ELF-1 (cell line): Measurements from ENCODE around the gene SLF2.
"Not testable (repeated sequence)": the region's sequence is repeated elsewhere in the genome, so short reads cannot be mapped to it uniquely, and the experiment has no call there.

Source experiments
- DNase-seq: peaks from one replicate; pipeline ENCODE4 v3.0.0-alpha.2; 2016; ENCODE audit warnings: low read depth, low spot score

Gene SLF2

DNA sequence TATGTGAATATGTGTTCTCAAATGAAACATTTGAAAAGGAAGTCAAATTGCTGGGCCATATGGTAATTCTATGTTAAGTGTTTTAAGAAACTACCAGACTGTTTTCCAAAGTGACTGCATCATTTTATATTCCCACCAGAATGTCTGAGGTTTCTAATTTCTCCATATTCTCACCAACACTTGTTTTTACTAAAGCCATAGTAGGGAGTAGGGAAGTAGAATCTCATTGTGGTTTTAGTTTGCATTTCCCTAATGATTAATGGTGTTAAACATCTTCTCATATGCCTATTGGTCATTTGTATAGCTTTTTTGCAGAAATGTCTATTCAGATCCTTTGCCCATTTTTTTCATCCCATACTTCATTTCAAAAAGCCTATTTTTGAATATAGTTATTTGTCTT lies 47.5 kb downstream of the SLF2 start:
- DNase-seq, result no peak

DNA sequence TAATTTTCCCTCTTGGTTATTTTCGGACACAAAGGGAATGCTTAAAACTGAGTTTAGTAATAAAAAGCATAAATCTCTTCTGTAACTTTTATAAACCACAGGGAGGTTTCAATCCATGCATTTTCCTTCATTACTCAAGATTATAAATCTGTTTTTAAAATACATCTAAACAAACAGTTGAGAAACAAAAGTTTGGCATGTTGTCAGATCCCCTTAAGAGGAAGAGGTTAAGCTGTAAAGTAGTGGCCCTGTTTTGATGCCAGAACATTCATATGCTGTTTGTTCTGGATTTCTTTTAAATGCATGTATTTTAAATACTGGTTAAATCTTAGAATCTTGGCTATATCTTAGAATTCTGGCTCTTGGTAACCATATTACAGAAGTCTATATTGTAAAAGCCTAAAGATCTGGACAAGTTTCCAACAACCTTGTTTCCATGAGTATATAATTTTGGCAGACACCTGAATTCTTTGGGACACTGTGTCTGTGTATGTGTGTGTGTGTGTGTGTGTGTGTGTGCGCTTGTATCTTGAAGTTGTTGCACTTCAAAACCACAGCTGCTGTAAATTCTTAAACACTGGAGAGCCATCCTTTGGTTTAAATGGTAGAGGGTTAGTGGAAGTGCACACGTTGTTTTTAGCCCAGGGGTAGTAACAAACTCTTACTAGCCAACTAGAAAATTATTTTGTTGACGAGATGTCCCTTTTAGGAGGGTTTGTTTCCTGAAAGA lies 49.8 kb downstream of the SLF2 start:
- DNase-seq, result no peak

- DNase-seq, result no peak
These were observed 51.1 kb downstream of the SLF2 start for GRCh38 chr10:100963826-100964225.

DNA sequence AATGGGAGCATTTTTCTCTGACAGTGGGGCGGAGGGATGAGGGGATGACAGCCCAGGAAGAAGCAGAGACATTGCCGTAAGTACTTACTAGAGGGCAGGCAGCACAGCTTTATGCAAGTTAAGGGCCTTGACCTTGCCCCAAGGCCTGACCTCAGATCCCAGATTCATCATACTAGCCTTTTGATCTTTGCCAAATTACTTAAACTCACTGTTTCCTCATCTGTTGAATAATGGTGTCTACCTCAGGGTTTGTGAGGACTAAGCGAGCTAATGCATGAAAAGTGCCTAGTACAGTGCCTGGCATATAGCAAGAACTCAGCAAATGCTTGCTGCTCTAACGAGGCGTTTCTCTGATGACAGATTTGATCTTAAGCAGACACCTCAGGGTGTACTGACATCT lies 53.1 kb downstream of the SLF2 start:
- no peak for DNase-seq

DNA sequence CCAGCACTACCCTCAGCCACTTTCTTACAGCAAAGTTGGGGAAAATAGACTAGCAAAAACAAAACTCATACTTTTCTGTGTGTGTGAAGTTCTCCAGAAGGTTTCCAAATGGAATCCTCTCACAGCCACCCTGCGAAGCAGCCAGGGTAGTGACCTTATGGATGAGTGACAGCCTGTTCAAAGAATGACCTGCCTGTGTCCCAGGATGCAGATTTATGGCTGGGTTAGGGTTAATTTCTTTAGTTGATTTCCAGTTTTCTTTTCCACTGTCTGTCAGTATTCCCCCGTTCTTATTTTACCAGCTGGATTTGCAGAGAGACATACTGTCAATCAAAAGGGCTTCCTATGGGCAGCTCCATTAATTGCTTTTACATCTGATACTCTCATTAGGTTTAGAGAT lies 54.1 kb downstream of the SLF2 start:
- no peak for DNase-seq

- no peak for DNase-seq
These were observed 54.6 kb downstream of the SLF2 start for GRCh38 chr10:100967332-100967731.

DNA sequence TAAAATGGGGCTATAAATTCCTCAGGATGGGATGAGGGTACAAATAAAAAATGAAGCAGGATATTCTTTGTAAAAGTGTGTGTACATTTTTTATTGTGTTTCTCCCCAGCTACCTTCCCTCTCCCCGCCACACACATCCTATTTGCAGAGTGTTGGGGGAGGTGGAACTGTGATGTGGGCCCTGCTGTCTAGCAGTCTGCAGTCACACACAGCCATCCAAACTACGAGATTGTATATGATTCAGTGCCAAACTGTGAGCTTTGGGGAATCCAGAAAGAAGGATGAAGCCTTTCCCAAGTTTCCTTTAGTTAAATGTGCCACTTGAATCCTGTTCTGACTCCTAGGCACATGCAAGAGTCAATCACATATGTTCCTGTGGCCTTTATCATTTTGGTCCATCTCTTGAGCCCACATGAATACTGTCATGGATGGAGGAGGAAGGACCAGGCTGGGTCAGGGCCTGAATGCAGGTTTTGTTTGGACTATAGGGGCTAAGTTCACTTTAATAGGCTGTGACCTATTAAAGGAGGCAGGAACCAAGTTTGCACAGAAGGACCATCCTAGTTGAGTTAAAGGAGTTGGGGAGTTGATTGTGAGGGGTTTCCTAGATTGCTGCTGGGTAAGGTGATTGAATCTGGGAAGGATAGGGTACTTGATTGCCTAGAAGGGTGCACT lies 55.4 kb downstream of the SLF2 start:
- DNase-seq, result no peak

DNA sequence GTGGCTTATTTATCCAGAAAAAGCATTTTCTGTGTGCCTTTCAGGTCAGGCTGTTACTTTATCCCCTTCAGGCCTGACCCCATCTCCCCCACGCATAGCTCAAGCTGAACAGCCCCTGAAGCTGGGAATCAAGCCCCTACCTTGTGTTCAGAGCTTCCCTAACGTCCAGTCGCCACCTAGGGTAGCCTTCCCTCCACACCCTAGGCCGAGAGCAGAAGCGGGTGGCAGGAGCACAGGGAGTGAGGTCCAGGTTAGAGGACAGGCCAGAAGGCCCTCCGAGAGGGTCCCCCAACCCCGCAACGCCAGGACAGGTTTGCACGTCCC lies 56.1 kb downstream of the SLF2 start:
- DNase-seq, result no peak

DNA sequence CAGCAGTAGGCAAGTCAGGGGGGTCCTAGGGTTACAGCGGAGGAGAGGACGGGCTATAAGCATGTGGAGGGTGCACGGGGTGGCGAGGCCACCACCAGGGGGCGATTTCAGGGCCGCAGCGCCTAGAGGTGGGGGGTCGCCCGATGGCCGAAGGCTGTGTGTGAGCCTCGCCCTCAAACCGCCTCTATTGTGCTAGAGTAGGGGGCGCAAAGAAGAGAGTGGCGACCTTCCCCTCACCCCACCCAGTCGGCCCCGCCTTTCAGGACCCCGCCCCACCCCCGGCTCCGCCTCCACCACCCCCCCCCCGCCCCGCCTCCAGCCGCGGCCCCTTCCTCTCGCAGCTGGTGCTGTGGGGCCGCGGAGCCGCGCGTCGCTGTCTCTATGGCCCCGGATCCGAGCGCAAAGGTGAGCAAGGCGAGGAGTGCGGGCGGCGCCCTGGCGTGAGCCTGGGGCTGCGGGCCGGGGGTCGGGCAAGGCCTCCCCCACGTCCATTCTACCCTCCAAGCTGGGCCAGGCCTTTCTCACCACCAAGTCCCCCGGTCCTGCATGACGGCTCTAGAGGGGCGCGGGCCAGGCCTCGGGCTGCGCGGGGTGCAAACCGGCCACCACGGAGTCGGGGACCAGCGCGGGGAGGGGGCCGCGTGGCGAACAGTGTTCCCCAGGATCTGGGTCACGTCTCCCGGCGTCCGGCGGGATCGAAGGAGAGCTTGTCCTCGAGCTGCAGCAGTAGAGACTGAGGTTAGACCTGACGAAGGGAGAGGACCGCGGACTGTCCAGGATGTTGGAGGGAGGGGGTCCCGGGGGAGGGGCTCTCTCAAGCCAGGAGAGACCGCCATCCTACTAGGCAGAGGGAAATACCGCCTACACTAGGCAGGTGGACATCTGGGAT lies 56.7 kb downstream of the SLF2 start, which contains the start of gene SEMA4G:
Gene SEMA4G (plus strand): TSS at position 318 of the 889 bp plus-strand sequence. CDS start 3,409 bp downstream, outside the sequence.
- DNase-seq, result peak; percentile 73

DNA sequence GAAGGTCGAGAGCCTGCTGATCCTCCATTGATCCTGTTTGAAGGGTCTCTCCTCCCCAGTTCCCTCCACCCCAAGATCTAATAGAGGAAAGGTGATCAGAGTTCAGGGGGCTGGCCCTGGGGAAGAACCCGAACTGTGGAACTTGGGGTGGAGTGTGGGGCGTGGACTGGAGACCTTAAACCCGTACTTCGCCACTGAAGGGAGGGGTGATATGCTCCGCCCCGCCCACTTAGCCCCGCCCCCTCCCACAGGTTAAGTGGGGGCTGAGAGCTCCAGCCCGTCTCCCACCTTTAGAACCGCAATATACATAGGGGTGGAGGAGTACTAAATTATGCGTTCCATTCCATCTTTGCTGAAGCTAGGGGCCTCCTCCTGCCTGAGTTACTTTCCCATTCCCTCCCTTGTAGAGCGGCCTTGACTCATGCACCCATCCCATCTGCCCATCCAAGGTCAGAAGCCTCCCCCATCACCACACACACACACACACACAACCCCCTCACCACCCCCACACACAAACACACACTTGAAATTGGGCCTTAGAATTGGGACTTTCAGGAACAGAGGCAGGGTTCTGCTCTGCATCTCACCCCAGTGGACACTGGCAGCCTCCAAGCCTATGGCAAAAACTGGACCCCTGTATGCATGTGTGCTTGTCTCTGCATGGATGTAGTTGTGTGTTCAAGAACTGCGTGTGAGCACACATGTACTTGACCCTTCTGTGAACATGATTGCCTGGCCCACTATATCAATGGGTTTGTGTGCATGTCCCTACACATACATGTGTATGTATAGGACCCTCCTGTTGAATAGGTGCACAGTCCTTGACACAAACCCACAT lies 57.5 kb downstream of the SLF2 start:
- DNase-seq, result no peak

DNA sequence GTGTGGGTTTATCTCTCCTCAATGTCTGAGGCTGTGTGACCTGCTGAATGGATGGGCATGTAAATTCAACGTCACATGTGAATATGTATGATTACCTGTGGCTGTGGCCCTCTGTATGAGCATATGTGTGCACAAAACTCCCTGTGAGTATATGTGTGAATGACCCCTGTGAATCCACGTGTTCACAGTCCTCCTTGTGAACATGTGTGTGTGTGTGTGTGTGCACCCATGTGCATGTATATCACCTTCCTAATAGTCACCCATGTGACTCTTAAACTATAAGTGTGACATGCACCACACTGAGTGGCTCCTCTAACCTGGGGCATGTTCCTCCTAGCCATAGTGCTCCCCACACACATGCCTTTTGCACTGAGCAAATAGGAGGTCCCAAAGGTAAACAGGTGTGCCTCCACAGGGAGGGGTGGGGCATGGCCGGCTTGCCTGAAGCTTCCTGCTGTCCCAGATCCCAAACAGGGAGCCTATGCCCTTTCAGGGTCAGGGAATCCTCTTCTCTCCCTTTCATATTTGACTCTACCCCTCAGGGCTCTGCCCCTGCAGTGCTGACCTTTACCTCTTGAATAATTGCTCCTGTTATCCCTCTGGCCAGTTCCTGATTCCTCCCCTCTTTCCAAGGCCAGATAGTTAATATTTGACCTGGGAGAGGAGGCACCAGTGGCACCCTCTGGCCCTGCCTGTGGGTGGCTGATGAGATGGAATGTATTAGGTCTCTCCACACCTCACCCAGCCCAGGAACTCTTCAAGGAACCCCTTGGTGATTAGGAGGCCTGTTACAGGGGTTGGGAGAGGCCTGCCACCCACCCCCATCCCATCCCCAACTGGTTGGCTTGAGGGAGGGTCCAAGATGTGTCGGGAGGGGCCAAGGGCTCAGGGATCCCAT lies 58.4 kb downstream of the SLF2 start:
- peak; percentile 40 for DNase-seq

DNA sequence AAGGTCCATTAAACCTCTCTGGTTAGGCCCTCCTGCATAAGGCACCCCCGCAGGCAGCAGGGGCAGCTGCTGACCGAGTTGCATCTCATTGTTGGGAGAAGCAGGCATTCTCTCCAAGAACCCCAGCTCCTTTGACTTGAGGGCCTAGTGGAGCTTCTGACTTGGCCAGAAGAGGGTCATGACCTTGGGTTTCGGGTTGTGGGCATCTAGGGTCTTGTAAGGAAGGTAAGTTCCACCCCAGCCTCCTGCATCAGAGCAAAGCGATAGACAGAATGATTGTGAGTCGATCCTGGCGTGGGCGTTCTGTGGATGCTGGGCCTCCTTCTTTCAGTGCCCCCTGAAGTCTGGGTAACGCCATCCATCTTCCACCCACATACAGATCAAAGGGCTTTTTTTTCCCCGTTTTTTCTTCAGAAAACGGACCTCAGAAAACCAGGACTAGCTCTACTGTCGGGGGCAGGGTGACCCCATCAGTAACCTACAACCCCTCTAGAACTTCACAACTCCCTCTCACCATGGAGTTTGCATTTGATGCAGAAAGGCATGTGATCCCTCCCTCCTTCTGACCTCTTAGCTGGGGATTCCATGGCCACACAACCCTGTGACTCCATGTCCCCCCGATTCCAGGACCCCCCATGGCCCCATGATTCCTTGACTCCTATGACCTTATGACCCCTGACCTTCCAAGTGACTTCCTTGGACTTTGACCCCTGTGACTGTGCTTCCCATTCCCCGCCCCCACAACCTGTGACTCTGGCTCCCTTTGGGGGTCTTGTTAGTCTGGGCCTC lies 59.5 kb downstream of the SLF2 start:
- DNase-seq, result peak; percentile 39

- DNase-seq, result no peak
These were observed 60.3 kb downstream of the SLF2 start for GRCh38 chr10:100972904-100973535.

- not testable (repeated sequence) for DNase-seq
These were observed 62.6 kb downstream of the SLF2 start for GRCh38 chr10:100975397-100975796.

GRCh38 chr10:100976906-100977305 lies 64.1 kb downstream of the SLF2 start:
- DNase-seq, result no peak

DNA sequence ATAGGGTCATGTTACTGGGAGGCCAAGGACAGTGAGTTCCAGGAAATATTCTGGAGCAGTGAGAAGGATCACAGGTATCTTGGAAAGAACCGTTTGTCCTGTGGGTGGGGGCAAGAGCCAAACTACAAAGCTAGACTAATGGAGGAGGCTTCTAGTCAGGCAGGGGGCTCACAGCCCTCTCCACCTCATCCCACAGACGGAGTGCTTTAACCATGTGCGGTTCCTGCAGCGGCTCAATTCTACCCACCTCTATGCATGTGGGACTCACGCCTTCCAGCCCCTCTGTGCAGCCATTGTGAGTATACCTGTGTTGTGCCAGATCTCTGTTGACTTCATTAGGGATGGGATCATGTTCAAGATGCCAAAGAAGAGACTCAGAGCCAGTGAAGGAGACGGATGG lies 64.7 kb downstream of the SLF2 start:
- DNase-seq, result no peak

GRCh38 chr10:100978121-100978900 lies 65.5 kb downstream of the SLF2 start:
- DNase-seq, result no peak

DNA sequence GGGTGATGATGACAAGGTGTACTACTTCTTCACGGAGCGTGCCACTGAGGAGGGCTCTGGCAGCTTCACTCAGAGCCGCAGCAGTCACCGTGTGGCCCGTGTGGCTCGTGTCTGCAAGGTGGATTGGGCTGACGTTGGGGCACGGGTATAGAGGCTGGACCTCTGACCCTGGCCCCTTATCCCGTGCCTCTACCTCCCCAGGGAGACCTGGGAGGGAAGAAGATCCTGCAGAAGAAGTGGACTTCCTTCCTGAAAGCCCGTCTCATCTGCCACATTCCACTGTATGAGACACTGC lies 66.1 kb downstream of the SLF2 start:
- DNase-seq, result no peak
